HepG2 (cell line): Measurements from ENCODE around the gene ESYT1. TPM values are rescaled to one million over a fixed set of nuclear protein-coding genes. Genes with fewer than 3 reads are reported as not detected.

Source experiments
- BHLHE40 ChIP-seq: IDR thresholded peaks from 2 replicates; pipeline ENCODE4 v1.6.1; 2011; ENCODE audit warnings: low read length, improper control_type of control experiment
- CHCHD3 ChIP-seq: sonication (generic); formaldehyde crosslinking; IDR thresholded peaks from 2 replicates; pipeline ENCODE4 v1.8.0; 2022; ENCODE audit warnings: mild to moderate bottlenecking, missing genetic modification reagents, moderate library complexity
- E2F5 ChIP-seq: sonication (generic); formaldehyde crosslinking; conservative IDR thresholded peaks from 2 replicates; pipeline ENCODE4 v1.4.0; 2020; ENCODE audit warnings: missing genetic modification reagents
- HNRNPUL1 ChIP-seq: fragments of 200-400 bp; formaldehyde crosslinking; IDR thresholded peaks from 2 replicates; pipeline ENCODE4 v1.6.1; 2017; ENCODE audit warnings: low read depth, mild to moderate bottlenecking, low read length, moderate library complexity
- IKZF5 ChIP-seq: IDR thresholded peaks from 2 replicates; pipeline ENCODE4 v1.6.1; 2018; ENCODE audit warnings: missing genetic modification reagents, mild to moderate bottlenecking, missing compliant biosample characterization
- KDM6A ChIP-seq: IDR thresholded peaks from 2 replicates; pipeline ENCODE4 v1.6.1; 2016; ENCODE audit warnings: low read depth
- MED13 ChIP-seq: sonication (generic); formaldehyde crosslinking; IDR thresholded peaks from 2 replicates; pipeline ENCODE4 v1.5.0; 2020; ENCODE audit warnings: missing genetic modification reagents
- PCBP1 ChIP-seq: fragments of 200-400 bp; formaldehyde crosslinking; IDR thresholded peaks from 2 replicates; pipeline ENCODE4 v1.6.1; 2017; ENCODE audit warnings: mild to moderate bottlenecking, low read depth, low read length, borderline replicate concordance
- PHF21A ChIP-seq: sonication (generic); formaldehyde crosslinking; IDR thresholded peaks from 2 replicates; pipeline ENCODE4 v1.5.0; 2020; ENCODE audit warnings: mild to moderate bottlenecking, missing genetic modification reagents
- RARA ChIP-seq: IDR thresholded peaks from 2 replicates; pipeline ENCODE4 v1.6.1; 2016; ENCODE audit warnings: missing genetic modification reagents, missing compliant biosample characterization
- REXO4 ChIP-seq: sonication (generic); formaldehyde crosslinking; IDR thresholded peaks from 2 replicates; pipeline ENCODE4 v1.8.0; 2022; ENCODE audit warnings: missing genetic modification reagents, mild to moderate bottlenecking, borderline replicate concordance
- SMAD9 ChIP-seq: sonication (generic); formaldehyde crosslinking; IDR thresholded peaks from 2 replicates; pipeline ENCODE4 v1.5.1; 2020; ENCODE audit warnings: mild to moderate bottlenecking, missing genetic modification reagents
- SP140L ChIP-seq: sonication (generic); formaldehyde crosslinking; IDR thresholded peaks from 2 replicates; pipeline ENCODE4 v1.4.0; 2020; ENCODE audit warnings: missing genetic modification reagents, borderline replicate concordance
- SSRP1 ChIP-seq: IDR thresholded peaks from 2 replicates; pipeline ENCODE4 v1.6.1; 2016; ENCODE audit warnings: control low read depth
- ZNF24 ChIP-seq: fragments of 450-650 bp; IDR thresholded peaks from 2 replicates; pipeline ENCODE4 v1.6.1; 2017; ENCODE audit warnings: antibody characterized with exemption, mild to moderate bottlenecking
- ZNF275 ChIP-seq: sonication (generic); formaldehyde crosslinking; IDR thresholded peaks from 2 replicates; pipeline ENCODE4 v1.8.0; 2022; ENCODE audit warnings: missing genetic modification reagents, mild to moderate bottlenecking, inconsistent platforms, borderline replicate concordance
- ZNF292 ChIP-seq: sonication (generic); formaldehyde crosslinking; IDR thresholded peaks from 2 replicates; pipeline ENCODE4 v1.8.1; 2022; ENCODE audit warnings: mild to moderate bottlenecking, low read depth, missing genetic modification reagents, borderline replicate concordance
- ZNF296 ChIP-seq: sonication (generic); formaldehyde crosslinking; conservative IDR thresholded peaks from 2 replicates; pipeline ENCODE4 v1.5.0; 2020; ENCODE audit warnings: mild to moderate bottlenecking, missing genetic modification reagents
- ZNF34 ChIP-seq: sonication (generic); formaldehyde crosslinking; IDR thresholded peaks from 2 replicates; pipeline ENCODE4 v1.4.0; 2020; ENCODE audit warnings: mild to moderate bottlenecking, missing genetic modification reagents, borderline replicate concordance
- ZNF382 ChIP-seq: sonication (generic); formaldehyde crosslinking; IDR thresholded peaks from 2 replicates; pipeline ENCODE4 v1.5.0; 2020; ENCODE audit warnings: missing genetic modification reagents, mild to moderate bottlenecking, borderline replicate concordance
- ZNF431 ChIP-seq: sonication (generic); formaldehyde crosslinking; IDR thresholded peaks from 2 replicates; pipeline ENCODE4 v1.9.0; 2022; ENCODE audit warnings: missing genetic modification reagents, low read depth, mild to moderate bottlenecking, borderline replicate concordance
- ZNF510 ChIP-seq: sonication (generic); formaldehyde crosslinking; IDR thresholded peaks from 2 replicates; pipeline ENCODE4 v1.4.0; 2020; ENCODE audit warnings: low read depth, mild to moderate bottlenecking, missing genetic modification reagents
- ZNF614 ChIP-seq: IDR thresholded peaks from 2 replicates; pipeline ENCODE4 v1.6.1; 2018; ENCODE audit warnings: missing biosample characterization, missing genetic modification reagents, inconsistent platforms, borderline replicate concordance
- ZNF740 ChIP-seq: sonication (generic); formaldehyde crosslinking; IDR thresholded peaks from 2 replicates; pipeline ENCODE4 v1.4.0; 2020; ENCODE audit warnings: missing genetic modification reagents
- ZNF761 ChIP-seq: sonication (generic); formaldehyde crosslinking; conservative IDR thresholded peaks from 2 replicates; pipeline ENCODE4 v1.4.0; 2020; ENCODE audit warnings: mild to moderate bottlenecking, missing genetic modification reagents
- ZNF784 ChIP-seq: sonication (generic); formaldehyde crosslinking; IDR thresholded peaks from 2 replicates; pipeline ENCODE4 v1.5.1; 2020; ENCODE audit warnings: missing genetic modification reagents, mild to moderate bottlenecking, borderline replicate concordance
- ZSCAN31 ChIP-seq: sonication (generic); formaldehyde crosslinking; IDR thresholded peaks from 2 replicates; pipeline ENCODE4 v1.5.0; 2020; ENCODE audit warnings: low read depth, mild to moderate bottlenecking, missing genetic modification reagents
- polyA plus RNA-seq, 8 experiments: library from polyadenylated mRNA; depleted of rRNA in 3 of 8; stranded (reverse) in 7 of 8; unstranded in 1 of 8; fragments of >200 nt; fragmentation: Illumina TruSeq in 4 of 8; extraction: Trizol in 4 of 8; gene quantifications; 2 replicates each; pipeline versions ENCODE4 v1.2.1 to v1.2.3, GENCODE V29; 2011 to 2016; ENCODE audit warnings: low read depth in 4 of 8, missing spikeins in 1 of 8, mixed read lengths in 1 of 8; ENCODE audit not compliant: insufficient read depth in 1 of 8
- total RNA-seq, 5 experiments: library from RNA; depleted of rRNA; stranded (reverse); fragments of >200 nt; fragmentation: Illumina TruSeq; extraction: Trizol; gene quantifications; 2 replicates each; pipeline ENCODE4 v1.2.3, GENCODE V29; 2016; ENCODE audit warnings: low read depth in 1 of 5

The ESYT1 gene
- total and polyA plus RNA-seq, 2 of the 13 experiments (the other 11 are each of a cell fraction or from before 2014, with no cell fraction given), result 66.9 to 71.0 TPM

GRCh38 chr12:56152132-56152755 lies 24.2 kb downstream of the ESYT1 start, which contains the start of gene MYL6B (continued):
- TF ChIP-seq ZNF740 (no peak), RARA (CRISPR knock-in tag) (peak; percentile 35; the same call in 1 of the 2 replicates), PCBP1 (peak; percentile 96), ZNF296 (no peak), ZNF784 (CRISPR knock-in tag) (no peak; the same call in 1 of the 2 replicates), ZNF34 (CRISPR knock-in tag) (no peak), ZNF275 (CRISPR knock-in tag) (0 out of 2 replicates have a peak, but pooled peaks have one; percentile 47), ZNF292 (CRISPR knock-in tag) (no peak), ZNF24 (no peak), ZNF761 (no peak), E2F5 (CRISPR knock-in tag) (peak; percentile 48; the same call in 1 of the 2 replicates), IKZF5 (CRISPR knock-in tag) (peak; percentile 54; the same call in 1 of the 2 replicates), ZSCAN31 (CRISPR knock-in tag) (peak; percentile 23; the same call in 1 of the 2 replicates), REXO4 (CRISPR knock-in tag) (no peak), KDM6A (CRISPR knock-in tag) (no peak), ZNF614 (CRISPR knock-in tag) (no peak; the same call in 1 of the 2 replicates), ZNF510 (CRISPR knock-in tag) (no peak), ZNF431 (CRISPR knock-in tag) (no peak), SMAD9 (CRISPR knock-in tag) (0 out of 2 replicates have a peak, but pooled peaks have one; percentile 25), HNRNPUL1 (no peak), PHF21A (CRISPR knock-in tag) (no peak), BHLHE40 (peak; percentile 82), CHCHD3 (no peak), MED13 (no peak), SSRP1 (CRISPR knock-in tag) (no peak; the same call in 1 of the 2 replicates), SP140L (CRISPR knock-in tag) (no peak), ZNF382 (CRISPR knock-in tag) (no peak)
